Neural cell (in vitro differentiated cells): ENCODE results near the gene SGPP1. TPM values are rescaled to one million over a fixed set of nuclear protein-coding genes. Genes with fewer than 3 reads are reported as not detected.

Experiments
- H2AFZ ChIP-seq: fragments of 200-600, 300-800 bp; sonication (generic), shearing (Covaris generic); 2 replicates; pipeline ENCODE4 v1.6.0; 2014; ENCODE audit warnings: low read depth, mild to moderate bottlenecking, antibody characterized with exemption, low read length, moderate library complexity
- H3F3A ChIP-seq: fragments of 200-600 bp; shearing (Covaris generic); 2 replicates; pipeline ENCODE4 v1.6.1; 2016; ENCODE audit warnings: mild to moderate bottlenecking, moderate library complexity, mixed read lengths, antibody characterized with exemption, low read length; ENCODE audit not compliant: insufficient read depth, poor library complexity, severe bottlenecking
- H3K27ac ChIP-seq: fragments of 200-600, 300-800 bp; sonication (generic), shearing (Covaris generic); 2 replicates; pipeline ENCODE4 v1.5.1; 2014; ENCODE audit warnings: mild to moderate bottlenecking, low read length, moderate library complexity
- H3K27me3 ChIP-seq: fragments of 300-800, 200-600 bp; sonication (generic), shearing (Covaris generic); 2 replicates; pipeline ENCODE4 v1.6.0; 2014; ENCODE audit warnings: mild to moderate bottlenecking, low read depth, low read length, moderate library complexity; ENCODE audit not compliant: insufficient read depth
- H3K36me3 ChIP-seq: fragments of 300-800, 200-600 bp; sonication (generic), shearing (Covaris generic); 2 replicates; pipeline ENCODE4 v1.5.1; 2014; ENCODE audit warnings: mild to moderate bottlenecking, antibody characterized with exemption, low read length, moderate library complexity; ENCODE audit not compliant: insufficient read depth
- H3K4me2 ChIP-seq: fragments of 300-800, 200-600 bp; sonication (generic), shearing (Covaris generic); 2 replicates; pipeline ENCODE4 v1.6.0; 2014; ENCODE audit warnings: mild to moderate bottlenecking, low read length
- H3K4me3 ChIP-seq: fragments of 300-800, 200-600 bp; sonication (generic), shearing (Covaris generic); 2 replicates; pipeline ENCODE4 v1.5.1; 2014; ENCODE audit warnings: mild to moderate bottlenecking, low read length, moderate library complexity
- H3K79me2 ChIP-seq: fragments of 200-600 bp; shearing (Covaris generic); replicated peaks from 2 replicates; pipeline ENCODE4 v1.6.0; 2014; ENCODE audit warnings: mild to moderate bottlenecking, low read length, moderate library complexity; ENCODE audit not compliant: insufficient read depth
- H3K9ac ChIP-seq: fragments of 300-800, 200-600 bp; sonication (generic), shearing (Covaris generic); 2 replicates; pipeline ENCODE4 v1.6.1; 2016; ENCODE audit warnings: mild to moderate bottlenecking, low read length, mixed read lengths
- H3K9me2 ChIP-seq: fragments of 200-600 bp; shearing (Covaris generic); 2 replicates; pipeline ENCODE4 v1.6.1; 2016; ENCODE audit warnings: mild to moderate bottlenecking, low read length, mixed read lengths; ENCODE audit not compliant: insufficient read depth
- H3K9me3 ChIP-seq: fragments of 200-600, 300-800 bp; sonication (generic), shearing (Covaris generic); 2 replicates; pipeline ENCODE4 v1.6.1; 2016; ENCODE audit warnings: mild to moderate bottlenecking, mixed run types, low read length, moderate library complexity, mixed read lengths
- H4K20me1 ChIP-seq: fragments of 200-600 bp; shearing (Covaris generic); 2 replicates; pipeline ENCODE4 v1.6.1; 2016; ENCODE audit warnings: mild to moderate bottlenecking, mixed run types; ENCODE audit not compliant: insufficient read depth
- CTCF ChIP-seq: fragments of 450-650 bp; IDR thresholded peaks from 2 replicates; pipeline ENCODE4 v1.5.1; 2014; ENCODE audit warnings: antibody characterized with exemption, mild to moderate bottlenecking, moderate library complexity; ENCODE audit not compliant: poor library complexity, severe bottlenecking
- EP300 ChIP-seq: fragments of 450-650 bp; conservative IDR thresholded peaks from 2 replicates; pipeline ENCODE4 v1.6.1; 2014; ENCODE audit warnings: antibody characterized with exemption, mild to moderate bottlenecking, moderate library complexity; ENCODE audit not compliant: poor library complexity, severe bottlenecking
- EZH2 ChIP-seq: fragments of 200-600, 300-800 bp; shearing (Covaris generic), sonication (generic); IDR thresholded peaks from 2 replicates; pipeline ENCODE4 v1.6.1; 2014; ENCODE audit warnings: antibody characterized with exemption, low read length, borderline replicate concordance, mild to moderate bottlenecking; ENCODE audit not compliant: insufficient read depth, poor library complexity, severe bottlenecking
- MXI1 ChIP-seq: fragments of 450-650 bp; conservative IDR thresholded peaks from 2 replicates; pipeline ENCODE4 v1.6.1; 2014; ENCODE audit warnings: antibody characterized with exemption, mild to moderate bottlenecking; ENCODE audit not compliant: poor library complexity, severe bottlenecking
- POLR2AphosphoS5 ChIP-seq: IDR thresholded peaks from 2 replicates; pipeline ENCODE4 v1.6.1; 2012
- RAD21 ChIP-seq: fragments of 450-650 bp; conservative IDR thresholded peaks from 2 replicates; pipeline ENCODE4 v1.6.1; 2014; ENCODE audit warnings: antibody characterized with exemption, mild to moderate bottlenecking, moderate library complexity
- REST ChIP-seq: IDR thresholded peaks from 2 replicates; pipeline ENCODE4 v1.6.1; 2012; ENCODE audit warnings: borderline replicate concordance
- SMC3 ChIP-seq: fragments of 450-650 bp; conservative IDR thresholded peaks from 2 replicates; pipeline ENCODE4 v1.6.1; 2014; ENCODE audit warnings: antibody characterized with exemption, mild to moderate bottlenecking, moderate library complexity; ENCODE audit not compliant: poor library complexity
- TAF1 ChIP-seq: IDR thresholded peaks from 2 replicates; pipeline ENCODE4 v1.6.1; 2012; ENCODE audit warnings: low read depth
- polyA plus RNA-seq: library from polyadenylated mRNA; depleted of rRNA; stranded (reverse); fragments of >200 nt; gene quantifications from 2 replicates; pipeline ENCODE4 v1.2.3, GENCODE V29; 2014

The SGPP1 gene
- polyA plus RNA-seq, 1 donor from 2014 or later: 17.7 TPM

- Histone ChIP-seq H3K9me3 (no peaks in the 10 kb centered on the region), H3K27ac (no peak overlapping the region)
Observed at GRCh38 chr14:63689132-63689531, 38.7 kb downstream of the SGPP1 start.

GRCh38 chr14:63686926-63687325 lies 40.9 kb downstream of the SGPP1 start:
- H3K79me2 ChIP-seq: no peaks in the 10 kb centered on the region
- H4K20me1 ChIP-seq: no peaks in the 10 kb centered on the region
- no peak overlapping the region for H3K4me2 ChIP-seq
- H3K27me3 ChIP-seq: no peaks in the 10 kb centered on the region
- H3K27ac ChIP-seq: no peak overlapping the region
- H3K9ac ChIP-seq: no peak overlapping the region
- H3K9me2 ChIP-seq: no peaks in the 10 kb centered on the region
- no peaks in the 10 kb centered on the region for H3F3A ChIP-seq
- H3K9me3 ChIP-seq: no peaks in the 10 kb centered on the region
- H2AFZ ChIP-seq: no peak overlapping the region
- no peaks in the 10 kb centered on the region for H3K36me3 ChIP-seq
- H3K4me3 ChIP-seq: no peak overlapping the region
- no peak for TF ChIP-seq MXI1
- TF ChIP-seq EZH2: no peak
- no peak for TF ChIP-seq EP300
- TF ChIP-seq POLR2AphosphoS5: no peak
- TF ChIP-seq TAF1: no peak
- no peak for TF ChIP-seq RAD21
- no peak for TF ChIP-seq REST

More at GRCh38 chr14:63689132-63689531, 38.7 kb downstream of the SGPP1 start:
- Histone ChIP-seq H3K27me3 (no peaks in the 10 kb centered on the region), H3K79me2 (no peaks in the 10 kb centered on the region), H3F3A (no peaks in the 10 kb centered on the region), H3K9me2 (no peaks in the 10 kb centered on the region), H3K4me2 (no peak overlapping the region), H3K4me3 (no peak overlapping the region), H3K36me3 (no peaks in the 10 kb centered on the region), H2AFZ (no peak overlapping the region), H3K9ac (no peak overlapping the region), H4K20me1 (no peaks in the 10 kb centered on the region)
- no peak for TF ChIP-seq POLR2AphosphoS5
- TF ChIP-seq SMC3: no peak
- no peak for TF ChIP-seq EZH2
- no peak for TF ChIP-seq EP300
- TF ChIP-seq MXI1: no peak
- TF ChIP-seq CTCF: no peak
- TF ChIP-seq TAF1: no peak
- no peak for TF ChIP-seq REST
- TF ChIP-seq RAD21: no peak
